ENCODE measurements around the gene NDUFS3. TPM values are rescaled to one million over a fixed set of nuclear protein-coding genes. Genes with fewer than 3 reads are reported as not detected.
A peak's percentile ranks its signal among the peaks of the same experiment; 100 is the strongest.

The NDUFS3 gene
- total and polyA plus RNA-seq, 10 of the 15 experiments (the other 5 are each of a cell fraction or from before 2014, with no cell fraction given) = 22.3 to 217 (median 125) TPM

DNA sequence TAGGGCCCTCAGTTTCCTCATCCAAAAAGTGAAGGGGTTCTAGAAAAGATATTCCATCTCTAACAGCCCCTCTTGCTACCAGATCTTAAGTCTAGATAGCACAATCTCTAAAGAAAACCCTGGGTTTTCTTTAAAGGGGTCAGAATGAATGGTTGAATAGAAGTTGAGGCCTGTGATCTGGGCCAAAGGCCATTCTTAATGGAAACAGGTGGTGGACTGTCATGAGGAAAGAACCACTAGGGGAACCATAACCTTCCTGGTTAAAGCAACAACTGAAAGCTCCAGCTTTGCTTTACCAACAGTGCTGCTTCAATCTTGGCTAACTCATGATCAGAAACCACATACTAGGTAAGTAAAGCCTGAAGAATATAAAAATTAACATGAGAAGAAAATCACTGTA lies 27.8 kb upstream of the NDUFS3 start:
- Histone ChIP-seq H3K9me3 (replicated peaks; ENCODE audit: control insufficient read depth, insufficient read depth, low read length) (no peaks in the 10 kb centered on the region), H3K4me2 (ENCODE audit: control insufficient read depth, insufficient read depth) (peak overlapping the region; percentile 46), H3K9ac (ENCODE audit: control insufficient read depth, insufficient read depth, low read length) (peak overlapping the region; percentile 79), H2AFZ (ENCODE audit: control insufficient read depth, low read depth, low read length) (no peak overlapping the region), H3K36me3 (ENCODE audit: control insufficient read depth in 2 of 2, insufficient read depth in 2 of 2, low read length in 1 of 2) (no peaks in the 10 kb centered on the region), H3K79me2 (ENCODE audit: control insufficient read depth, insufficient read depth, low read length) (peaks cover 70% of the 10 kb centered on the region), H3K27ac (ENCODE audit: control insufficient read depth, insufficient read depth) (peak overlapping the region; percentile 50; the same call in 1 of the 2 replicates), H4K20me1 (ENCODE audit: control insufficient read depth, insufficient read depth) (no peaks in the 10 kb centered on the region), H3K4me1 (ENCODE audit: control insufficient read depth, insufficient read depth, low read length) (peaks cover 10% of the 10 kb centered on the region; the same call in 1 of the 2 replicates), H3K4me3 (peak overlapping the region; percentile 83), H3K27me3 (replicated peaks in 1 of 2; ENCODE audit: control insufficient read depth in 2 of 2, insufficient read depth in 2 of 2, low read length in 1 of 2) (no peaks in the 10 kb centered on the region)
- intact Hi-C loops (cut with micrococcal nuclease; ENCODE audit: unreplicated experiment) = loop anchor here (5.0 kb wide), 1 partner anchor 34 kb away; no protein-coding TSS in a partner anchor
- peak; percentile 28; the same call in 1 of the 2 replicates for TF ChIP-seq RUNX3 (IDR thresholded peaks at IDR 0.05; ENCODE audit: low read length)
- peak; percentile 41 for TF ChIP-seq SMC3 (IDR thresholded peaks at IDR 0.05; ENCODE audit: borderline replicate concordance, low read length)
- TF ChIP-seq, protein P1, sequence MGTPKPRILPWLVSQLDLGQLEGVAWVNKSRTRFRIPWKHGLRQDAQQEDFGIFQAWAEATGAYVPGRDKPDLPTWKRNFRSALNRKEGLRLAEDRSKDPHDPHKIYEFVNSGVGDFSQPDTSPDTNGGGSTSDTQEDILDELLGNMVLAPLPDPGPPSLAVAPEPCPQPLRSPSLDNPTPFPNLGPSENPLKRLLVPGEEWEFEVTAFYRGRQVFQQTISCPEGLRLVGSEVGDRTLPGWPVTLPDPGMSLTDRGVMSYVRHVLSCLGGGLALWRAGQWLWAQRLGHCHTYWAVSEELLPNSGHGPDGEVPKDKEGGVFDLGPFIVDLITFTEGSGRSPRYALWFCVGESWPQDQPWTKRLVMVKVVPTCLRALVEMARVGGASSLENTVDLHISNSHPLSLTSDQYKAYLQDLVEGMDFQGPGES (IDR thresholded peaks at IDR 0.05) = no peak
- TF ChIP-seq MXI1 (IDR thresholded peaks at IDR 0.05; ENCODE audit: low read depth, low read length) = peak; percentile 63; the same call in 1 of the 2 replicates
- TF ChIP-seq TCF3 (IDR thresholded peaks at IDR 0.05; ENCODE audit: borderline replicate concordance, insufficient read depth, low read depth, low read length) = 0 out of 2 replicates have a peak, but pooled peaks have one; percentile 14
- TF ChIP-seq, protein P2, sequence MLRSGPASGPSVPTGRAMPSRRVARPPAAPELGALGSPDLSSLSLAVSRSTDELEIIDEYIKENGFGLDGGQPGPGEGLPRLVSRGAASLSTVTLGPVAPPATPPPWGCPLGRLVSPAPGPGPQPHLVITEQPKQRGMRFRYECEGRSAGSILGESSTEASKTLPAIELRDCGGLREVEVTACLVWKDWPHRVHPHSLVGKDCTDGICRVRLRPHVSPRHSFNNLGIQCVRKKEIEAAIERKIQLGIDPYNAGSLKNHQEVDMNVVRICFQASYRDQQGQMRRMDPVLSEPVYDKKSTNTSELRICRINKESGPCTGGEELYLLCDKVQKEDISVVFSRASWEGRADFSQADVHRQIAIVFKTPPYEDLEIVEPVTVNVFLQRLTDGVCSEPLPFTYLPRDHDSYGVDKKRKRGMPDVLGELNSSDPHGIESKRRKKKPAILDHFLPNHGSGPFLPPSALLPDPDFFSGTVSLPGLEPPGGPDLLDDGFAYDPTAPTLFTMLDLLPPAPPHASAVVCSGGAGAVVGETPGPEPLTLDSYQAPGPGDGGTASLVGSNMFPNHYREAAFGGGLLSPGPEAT (IDR thresholded peaks at IDR 0.05; ENCODE audit: low read depth) = 0 out of 2 replicates have a peak, but pooled peaks have one; percentile 18
- peak; percentile 47; the same call in 1 of the 2 replicates for TF ChIP-seq YY1 (IDR thresholded peaks at IDR 0.05; ENCODE audit: low read depth, low read length)
- 0 out of 2 replicates have a peak, but pooled peaks have one; percentile 14 for TF ChIP-seq TCF12 (IDR thresholded peaks at IDR 0.05; ENCODE audit: low read depth, low read length)
- TF ChIP-seq, protein P3, sequence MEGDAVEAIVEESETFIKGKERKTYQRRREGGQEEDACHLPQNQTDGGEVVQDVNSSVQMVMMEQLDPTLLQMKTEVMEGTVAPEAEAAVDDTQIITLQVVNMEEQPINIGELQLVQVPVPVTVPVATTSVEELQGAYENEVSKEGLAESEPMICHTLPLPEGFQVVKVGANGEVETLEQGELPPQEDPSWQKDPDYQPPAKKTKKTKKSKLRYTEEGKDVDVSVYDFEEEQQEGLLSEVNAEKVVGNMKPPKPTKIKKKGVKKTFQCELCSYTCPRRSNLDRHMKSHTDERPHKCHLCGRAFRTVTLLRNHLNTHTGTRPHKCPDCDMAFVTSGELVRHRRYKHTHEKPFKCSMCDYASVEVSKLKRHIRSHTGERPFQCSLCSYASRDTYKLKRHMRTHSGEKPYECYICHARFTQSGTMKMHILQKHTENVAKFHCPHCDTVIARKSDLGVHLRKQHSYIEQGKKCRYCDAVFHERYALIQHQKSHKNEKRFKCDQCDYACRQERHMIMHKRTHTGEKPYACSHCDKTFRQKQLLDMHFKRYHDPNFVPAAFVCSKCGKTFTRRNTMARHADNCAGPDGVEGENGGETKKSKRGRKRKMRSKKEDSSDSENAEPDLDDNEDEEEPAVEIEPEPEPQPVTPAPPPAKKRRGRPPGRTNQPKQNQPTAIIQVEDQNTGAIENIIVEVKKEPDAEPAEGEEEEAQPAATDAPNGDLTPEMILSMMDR (IDR thresholded peaks at IDR 0.05 in 2 of 3, conservative IDR thresholded peaks at IDR 0.05 in 1 of 3; ENCODE audit: control insufficient read depth in 2 of 3, extremely low read depth in 1 of 3, insufficient read depth in 1 of 3, low read depth in 3 of 3, low read length in 3 of 3) = peak; percentile 40 to 63 (median 60)
- TF ChIP-seq SIN3A (IDR thresholded peaks at IDR 0.05; ENCODE audit: low read depth, low read length) = peak; percentile 69
- no peak for TF ChIP-seq KAT2A (conservative IDR thresholded peaks at IDR 0.05; ENCODE audit: control insufficient read depth, low read depth, low read length)
- peak; percentile 49 for TF ChIP-seq RAD21 (IDR thresholded peaks at IDR 0.05; ENCODE audit: insufficient read depth, low read depth, low read length)
- no peak for TF ChIP-seq SUZ12 (IDR thresholded peaks at IDR 0.05; ENCODE audit: unreplicated experiment)
- no peak for TF ChIP-seq GATAD2B (conservative IDR thresholded peaks at IDR 0.05; ENCODE audit: low read depth)
- in situ Hi-C loops (cut with MboI) = no loop called here
- DNase-seq (ENCODE audit: low read depth, low spot score) (no peak), ATAC-seq (peak; percentile 53), FAIRE-seq (peak; percentile 83)
- POLR2A ChIA-PET = interaction anchor here (0.6 to 3.9 kb wide), 9 partner anchors 12 to 42 kb away, joined by 3 to 16 read pairs (median 6); partner anchors contain the start of genes KBTBD4 and NDUFS3
- CTCF ChIA-PET = interaction anchor here (0.9 to 3.2 kb wide), 8 partner anchors 13 to 66 kb away, joined by 3 to 22 read pairs (median 6); no protein-coding TSS in a partner anchor
- RAD21 ChIA-PET (ENCODE audit: unreplicated experiment) = interaction anchor here (1.1 to 3.5 kb wide), 4 partner anchors 15 to 45 kb away, joined by 3 to 11 read pairs (median 4); partner anchors contain the start of gene PTPMT1
- SMC1A ChIA-PET (ENCODE audit: uncharacterized antibody, unreplicated experiment) = interaction anchor here (1.1 to 3.6 kb wide), 10 partner anchors 9 to 52 kb away, joined by 3 to 40 read pairs (median 6); partner anchors contain the start of genes KBTBD4 and NDUFS3
- BruUV-seq (replicated peaks) = TSS peak; percentile 52
